ENCODE results near the gene STAG1.
A peak's percentile ranks its signal among the peaks of the same experiment; 100 is the strongest.
"Not testable (repeated sequence)": the region's sequence is repeated elsewhere in the genome, so short reads cannot be mapped to it uniquely, and the experiment has no call there.

Gene STAG1

DNA sequence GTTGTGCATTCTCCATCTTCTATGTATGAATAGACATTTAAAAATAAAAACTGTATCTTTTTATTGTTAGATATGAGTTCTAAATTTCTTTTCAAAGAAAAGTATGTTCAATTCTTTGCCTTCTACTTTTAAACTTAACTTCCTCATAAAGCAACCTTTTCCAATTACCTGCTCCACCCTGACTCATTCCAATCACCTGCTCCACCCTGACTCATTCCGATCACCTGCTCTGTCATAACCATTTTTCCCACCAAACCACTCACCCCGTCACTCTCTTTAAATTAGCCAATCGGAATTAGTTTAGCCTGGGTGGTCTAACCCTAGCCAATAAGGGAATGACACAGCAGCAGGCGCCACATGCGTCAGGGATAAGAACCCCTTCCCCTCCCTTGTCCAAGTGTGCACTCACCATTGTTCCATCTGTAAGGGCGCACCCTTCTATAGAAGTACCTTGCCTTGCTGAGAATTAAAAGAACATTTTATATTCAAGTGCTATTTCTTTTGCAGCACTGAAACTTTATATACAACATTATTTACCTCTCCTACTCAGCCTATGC, 134.1 kb downstream of the STAG1 start:
- DNase-seq; H3K4me3 Mint-ChIP-seq; ATAC-seq (replicated peaks); H3K27me3 Mint-ChIP-seq; H3K9me3 Mint-ChIP-seq: not testable (repeated sequence)
- peaks cover 9 to 17% of the 10 kb centered on the region in 2 donors for H3K4me1 Mint-ChIP-seq (ENCODE audit: low read depth in 2 of 2)
- peak overlapping the region; percentile 58 to 86 for H3K27ac Mint-ChIP-seq
- H3K36me3 Mint-ChIP-seq (ENCODE audit: insufficient read depth) = peaks cover 25% of the 10 kb centered on the region

DNA sequence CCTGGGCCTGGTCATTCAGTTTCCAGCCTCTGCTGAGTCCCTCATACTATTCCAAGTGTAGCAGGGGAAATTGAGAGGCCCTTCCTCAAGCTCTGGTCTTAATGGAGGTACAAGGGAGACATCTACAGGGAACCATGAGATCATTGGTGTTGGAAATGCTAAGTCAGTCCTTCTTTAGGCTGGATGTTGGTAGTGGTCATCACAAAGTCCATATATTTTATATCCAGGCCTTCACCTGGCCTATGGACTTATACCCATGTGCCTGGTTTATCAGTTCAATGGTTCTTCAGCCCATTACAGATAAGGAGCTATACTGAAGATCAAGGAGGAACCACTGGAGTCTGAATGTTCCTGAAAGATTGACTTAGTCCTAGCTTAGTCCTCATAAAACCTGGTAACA, 135.0 kb downstream of the STAG1 start:
- Mint-ChIP-seq H3K4me3 (no peak overlapping the region), H3K4me1 (ENCODE audit: low read depth in 2 of 2) (peaks cover 9 to 16% of the 10 kb centered on the region in 2 donors), H3K27me3 (no peaks in the 10 kb centered on the region), H3K36me3 (ENCODE audit: insufficient read depth) (peaks cover 28% of the 10 kb centered on the region), H3K27ac (peak overlapping the region in 1 of 2 donors; percentile 86), H3K9me3 (no peaks in the 10 kb centered on the region)
- no peak for ATAC-seq (replicated peaks)
- no peak for DNase-seq

DNA sequence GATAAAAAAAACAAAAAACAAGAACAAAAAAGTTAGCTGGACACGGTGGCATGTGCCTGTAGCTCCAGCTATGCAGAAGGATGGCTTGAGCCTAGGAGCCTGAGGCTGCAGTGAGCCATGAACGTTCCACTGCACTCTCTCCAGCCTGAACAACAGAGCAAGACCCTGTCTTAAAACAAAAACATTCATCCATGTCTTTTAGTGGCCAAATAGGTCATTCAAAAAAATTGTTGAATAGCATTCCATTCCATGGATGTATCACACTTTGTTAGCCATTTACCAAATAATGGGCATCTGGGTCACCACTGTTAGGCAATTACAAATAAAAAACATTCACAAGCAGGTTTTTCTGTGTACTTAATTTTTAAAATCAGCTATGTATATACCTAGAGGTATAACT, 139.7 kb downstream of the STAG1 start:
- DNase-seq (no peak), ATAC-seq (replicated peaks) (no peak)
- no peak overlapping the region for H3K4me3 Mint-ChIP-seq
- peaks cover 4 to 14% of the 10 kb centered on the region in 2 donors for H3K4me1 Mint-ChIP-seq (ENCODE audit: low read depth in 2 of 2)
- H3K27ac Mint-ChIP-seq = no peak overlapping the region
- H3K9me3 Mint-ChIP-seq = no peaks in the 10 kb centered on the region
- no peaks in the 10 kb centered on the region for H3K27me3 Mint-ChIP-seq
- peaks cover 19% of the 10 kb centered on the region for H3K36me3 Mint-ChIP-seq (ENCODE audit: insufficient read depth)

DNA sequence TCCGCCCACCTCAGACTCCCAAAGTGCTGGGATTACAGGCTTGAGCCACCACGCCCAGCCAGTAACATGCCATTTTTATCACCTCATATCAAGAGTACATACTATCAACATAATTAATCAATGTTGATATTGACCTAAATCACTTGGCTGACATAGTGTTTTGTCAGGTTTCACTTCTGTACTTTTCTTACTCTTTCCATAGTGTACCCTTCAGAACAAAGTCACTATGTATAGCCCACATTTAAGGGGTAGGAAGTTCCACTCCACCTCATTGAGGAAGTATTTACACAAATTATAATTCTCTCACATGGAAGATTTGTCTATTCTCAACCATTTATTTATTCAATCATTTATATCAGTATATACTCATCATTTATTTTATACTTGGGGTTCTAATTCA, 145.2 kb downstream of the STAG1 start:
- Mint-ChIP-seq H3K27me3 (no peaks in the 10 kb centered on the region), H3K4me1 (ENCODE audit: low read depth in 2 of 2) (peaks cover 8 to 18% of the 10 kb centered on the region in 2 donors), H3K27ac (peak overlapping the region in 1 of 2 donors; percentile 60), H3K9me3 (no peaks in the 10 kb centered on the region), H3K36me3 (ENCODE audit: insufficient read depth) (peaks cover 24% of the 10 kb centered on the region), H3K4me3 (no peak overlapping the region)
- no peak for ATAC-seq (replicated peaks)
- no peak for DNase-seq

DNA sequence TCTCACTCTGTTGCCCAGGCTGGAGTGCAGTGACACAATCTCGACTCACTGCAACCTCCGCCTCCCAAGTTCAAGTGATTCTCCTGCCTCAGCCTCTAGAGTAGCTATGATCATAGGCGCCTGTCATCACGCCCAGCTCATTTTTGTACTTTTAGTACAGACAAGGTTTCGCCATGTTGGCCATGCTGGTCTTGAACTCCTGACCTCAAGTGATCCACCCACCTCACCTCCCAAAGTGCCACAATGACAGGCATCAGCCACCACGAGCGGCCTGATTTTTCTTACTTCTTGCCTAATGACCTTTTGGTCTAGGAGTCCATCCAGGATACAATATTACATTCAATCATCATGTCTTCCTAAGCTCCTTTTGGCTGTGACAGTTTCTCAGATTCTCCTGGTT, 146.0 kb downstream of the STAG1 start:
- ATAC-seq (replicated peaks); H3K27me3 Mint-ChIP-seq; H3K4me3 Mint-ChIP-seq: not testable (repeated sequence)

DNA sequence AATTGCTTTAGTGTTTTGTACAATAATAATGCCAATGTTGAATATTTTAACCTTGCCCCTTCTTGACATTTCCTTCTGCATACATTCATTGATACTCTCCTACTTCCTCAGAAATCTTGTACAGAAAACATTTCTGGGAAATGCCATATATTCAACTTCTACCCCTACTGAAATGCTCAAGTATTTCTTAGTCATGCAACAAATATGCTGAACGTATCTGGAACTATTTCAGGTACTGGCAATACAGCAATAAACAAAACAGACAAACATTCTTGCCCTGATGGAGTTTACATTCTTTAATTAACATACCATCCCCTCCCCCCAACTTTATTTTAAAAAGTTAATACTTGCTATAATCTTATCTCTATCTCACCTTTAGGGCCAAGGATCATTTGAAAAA, 147.2 kb downstream of the STAG1 start:
- ATAC-seq (replicated peaks) = no peak
- Mint-ChIP-seq H3K36me3 (ENCODE audit: insufficient read depth) (peaks cover 32% of the 10 kb centered on the region), H3K4me1 (ENCODE audit: low read depth in 2 of 2) (peaks cover 8 to 18% of the 10 kb centered on the region in 2 donors), H3K27me3 (no peaks in the 10 kb centered on the region), H3K27ac (peak overlapping the region; percentile 41 to 73), H3K9me3 (no peaks in the 10 kb centered on the region), H3K4me3 (no peak overlapping the region)
- no peak for DNase-seq

More for the DNA sequence above, 146.0 kb downstream of the STAG1 start:
- not testable (repeated sequence) for H3K9me3 Mint-ChIP-seq, DNase-seq
- Mint-ChIP-seq H3K36me3 (ENCODE audit: insufficient read depth) (peaks cover 26% of the 10 kb centered on the region), H3K4me1 (ENCODE audit: low read depth in 2 of 2) (peaks cover 8 to 18% of the 10 kb centered on the region in 2 donors), H3K27ac (peak overlapping the region in 1 of 2 donors; percentile 60)

DNA sequence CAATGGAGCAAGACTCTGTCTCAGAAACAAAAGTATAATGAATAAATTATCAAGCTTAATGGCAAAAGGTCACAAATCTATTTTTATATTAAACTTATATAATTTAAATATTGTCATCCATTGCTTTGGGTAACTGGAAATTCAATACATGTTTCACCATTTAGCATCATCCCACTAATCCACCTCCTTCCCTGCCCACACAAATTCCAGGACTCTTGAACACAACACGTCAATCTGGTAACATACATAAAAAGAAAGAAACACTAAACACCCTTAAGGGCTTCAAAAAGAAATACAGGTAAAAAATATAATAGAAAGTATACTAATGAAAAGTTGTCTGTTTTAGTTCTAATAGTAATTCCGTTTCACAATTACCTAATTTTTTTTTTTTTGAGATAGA, 149.4 kb downstream of the STAG1 start:
- no peak for DNase-seq
- Mint-ChIP-seq H3K4me3 (no peak overlapping the region), H3K36me3 (ENCODE audit: insufficient read depth) (peaks cover 29% of the 10 kb centered on the region), H3K27me3 (no peaks in the 10 kb centered on the region), H3K27ac (peak overlapping the region in 1 of 2 donors; percentile 79), H3K4me1 (ENCODE audit: low read depth in 2 of 2) (peaks cover 10 to 15% of the 10 kb centered on the region in 2 donors), H3K9me3 (no peaks in the 10 kb centered on the region)
- ATAC-seq (replicated peaks) = no peak

DNA sequence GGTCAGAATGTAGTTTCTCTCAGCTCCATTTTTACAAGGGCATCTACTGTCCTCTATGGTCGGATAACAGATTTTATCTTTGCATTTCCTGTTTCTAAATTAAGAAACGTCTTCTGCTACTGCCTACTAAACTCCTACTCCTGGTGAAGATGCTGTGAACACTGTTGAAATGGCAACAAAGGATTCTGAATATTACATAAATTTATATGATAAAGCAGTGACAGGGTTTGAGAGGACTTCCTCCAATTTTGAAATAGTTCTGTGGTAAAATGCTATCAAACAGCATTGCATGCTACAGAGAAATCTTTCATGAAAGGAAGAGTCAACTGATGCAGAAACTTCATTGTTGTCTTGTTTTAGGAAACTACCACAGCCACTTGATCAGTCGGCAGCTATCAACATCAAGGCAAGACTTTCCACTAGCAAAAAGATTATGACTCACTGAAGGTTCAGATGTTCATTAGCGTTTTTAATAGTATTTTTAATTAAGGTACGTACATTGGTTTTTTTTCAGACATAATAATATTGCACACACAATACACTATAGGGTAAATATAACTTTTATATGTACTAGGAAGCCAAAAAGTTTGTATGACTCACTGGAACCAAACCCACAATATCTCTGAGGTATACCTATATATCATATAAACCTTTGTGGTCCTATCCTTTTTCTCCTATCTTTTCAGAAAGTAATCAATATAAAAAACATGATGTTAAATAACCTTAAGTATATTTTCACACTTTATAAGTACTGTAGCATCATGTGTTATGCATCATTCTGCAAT, 156.1 kb downstream of the STAG1 start:
- no peak for DNase-seq
- Mint-ChIP-seq H3K27me3 (no peaks in the 10 kb centered on the region), H3K4me3 (peak overlapping the region in 1 of 2 donors; percentile 52), H3K4me1 (ENCODE audit: low read depth in 2 of 2) (peaks cover 14 to 36% of the 10 kb centered on the region in 2 donors), H3K36me3 (ENCODE audit: insufficient read depth) (peaks cover 7% of the 10 kb centered on the region), H3K9me3 (no peaks in the 10 kb centered on the region), H3K27ac (peak overlapping the region; percentile 23 to 57)
- ATAC-seq (replicated peaks) = no peak

DNA sequence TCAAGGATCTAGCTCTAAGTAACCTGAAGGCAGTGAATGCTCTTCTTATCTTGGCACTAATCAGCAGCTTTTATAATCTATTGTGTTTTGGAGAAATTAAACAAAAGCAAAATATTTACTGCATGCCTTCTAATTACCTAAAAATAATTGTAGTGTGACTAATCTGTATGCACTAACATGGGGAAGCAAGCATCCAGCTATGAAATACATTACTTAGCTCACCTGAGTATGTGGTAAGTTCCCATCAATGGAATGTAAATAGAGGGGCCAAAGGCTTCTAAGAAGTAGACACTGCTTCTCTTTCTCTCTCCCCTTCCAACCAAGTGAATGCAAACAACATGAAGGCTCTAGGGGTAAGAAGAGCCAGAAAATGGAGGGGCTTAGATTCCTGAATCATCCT, 165.6 kb downstream of the STAG1 start:
- ATAC-seq (replicated peaks) (no peak), DNase-seq (no peak)
- Mint-ChIP-seq H3K9me3 (no peaks in the 10 kb centered on the region), H3K27me3 (no peaks in the 10 kb centered on the region), H3K4me3 (no peak overlapping the region), H3K27ac (no peak overlapping the region), H3K36me3 (ENCODE audit: insufficient read depth) (peaks cover 10% of the 10 kb centered on the region), H3K4me1 (ENCODE audit: low read depth in 2 of 2) (peaks cover under 1 to 9% of the 10 kb centered on the region in 2 donors)

DNA sequence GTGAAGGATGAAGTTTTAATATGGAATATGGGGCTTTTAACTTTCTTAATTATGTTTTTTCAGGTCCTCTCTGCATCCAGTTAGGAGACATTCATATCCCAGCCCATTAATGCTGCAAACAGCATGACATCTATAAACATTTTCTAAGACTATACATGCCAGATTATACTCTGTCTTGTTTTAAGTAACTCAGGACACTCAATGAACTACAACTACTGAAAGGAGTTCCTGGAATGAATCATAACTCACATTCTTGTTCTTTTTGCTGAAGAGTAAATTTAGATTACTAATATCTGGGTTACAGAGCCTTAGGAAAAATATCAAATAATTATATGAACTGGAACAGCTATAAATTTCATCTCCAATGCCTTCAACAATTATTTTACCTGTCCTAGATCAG, 167.4 kb downstream of the STAG1 start:
- Mint-ChIP-seq H3K27ac (peak overlapping the region in 1 of 2 donors; percentile 52), H3K4me1 (ENCODE audit: low read depth in 2 of 2) (peaks cover 0 to 7% of the 10 kb centered on the region in 2 donors), H3K9me3 (no peaks in the 10 kb centered on the region), H3K36me3 (ENCODE audit: insufficient read depth) (peaks cover 10% of the 10 kb centered on the region), H3K4me3 (no peak overlapping the region), H3K27me3 (no peaks in the 10 kb centered on the region)
- no peak for DNase-seq
- no peak for ATAC-seq (replicated peaks)

DNA sequence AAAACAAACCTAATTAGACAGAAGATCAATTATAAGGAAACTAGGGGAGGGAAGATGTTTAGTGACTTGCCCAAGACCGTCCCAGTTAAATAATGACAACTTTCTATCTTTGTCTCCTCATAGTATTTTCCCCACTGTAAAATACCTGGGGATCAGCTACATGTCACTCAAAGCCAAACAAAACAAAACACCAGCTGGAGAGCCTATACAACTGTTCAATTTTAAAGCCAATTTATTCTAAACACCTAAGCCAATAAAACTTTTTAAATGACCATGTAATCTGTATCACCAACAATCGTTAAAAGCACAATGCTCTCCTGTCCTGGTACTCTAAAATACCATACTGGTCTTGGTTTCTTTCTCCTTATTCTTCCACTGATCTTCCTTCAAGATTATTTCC, 168.4 kb downstream of the STAG1 start:
- ATAC-seq (replicated peaks) (no peak), DNase-seq (no peak)
- peak overlapping the region in 1 of 2 donors; percentile 47 for H3K27ac Mint-ChIP-seq
- peaks cover 6% of the 10 kb centered on the region for H3K36me3 Mint-ChIP-seq (ENCODE audit: insufficient read depth)
- no peaks in the 10 kb centered on the region for H3K27me3 Mint-ChIP-seq
- H3K4me3 Mint-ChIP-seq = no peak overlapping the region
- H3K9me3 Mint-ChIP-seq = no peaks in the 10 kb centered on the region
- peaks cover 0 to 7% of the 10 kb centered on the region in 2 donors for H3K4me1 Mint-ChIP-seq (ENCODE audit: low read depth in 2 of 2)

DNA sequence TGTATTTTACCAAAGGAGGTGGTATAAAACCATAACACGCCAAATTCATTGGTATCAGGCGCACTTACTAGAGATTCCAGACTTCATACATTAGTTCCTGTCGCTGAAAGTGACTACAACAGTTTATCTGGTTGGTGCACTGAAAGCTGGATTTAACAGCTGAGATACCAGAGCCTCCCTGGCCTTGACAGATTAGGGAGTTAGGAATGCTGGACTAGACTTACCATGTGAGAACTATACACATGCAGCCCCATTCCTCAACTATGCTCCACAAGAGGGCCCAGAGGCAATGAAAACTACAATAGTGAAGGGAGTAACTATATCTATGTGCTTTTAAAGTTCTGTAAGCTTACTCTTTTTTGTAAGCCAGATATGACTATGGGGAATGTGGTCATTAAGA, 174.4 kb downstream of the STAG1 start:
- Mint-ChIP-seq H3K27ac (peak overlapping the region in 1 of 2 donors; percentile 22), H3K27me3 (no peaks in the 10 kb centered on the region), H3K36me3 (ENCODE audit: insufficient read depth) (peaks cover 5% of the 10 kb centered on the region), H3K4me1 (ENCODE audit: low read depth in 2 of 2) (no peaks in the 10 kb centered on the region), H3K4me3 (no peak overlapping the region), H3K9me3 (no peaks in the 10 kb centered on the region)
- ATAC-seq (replicated peaks) = no peak
- DNase-seq = no peak

DNA sequence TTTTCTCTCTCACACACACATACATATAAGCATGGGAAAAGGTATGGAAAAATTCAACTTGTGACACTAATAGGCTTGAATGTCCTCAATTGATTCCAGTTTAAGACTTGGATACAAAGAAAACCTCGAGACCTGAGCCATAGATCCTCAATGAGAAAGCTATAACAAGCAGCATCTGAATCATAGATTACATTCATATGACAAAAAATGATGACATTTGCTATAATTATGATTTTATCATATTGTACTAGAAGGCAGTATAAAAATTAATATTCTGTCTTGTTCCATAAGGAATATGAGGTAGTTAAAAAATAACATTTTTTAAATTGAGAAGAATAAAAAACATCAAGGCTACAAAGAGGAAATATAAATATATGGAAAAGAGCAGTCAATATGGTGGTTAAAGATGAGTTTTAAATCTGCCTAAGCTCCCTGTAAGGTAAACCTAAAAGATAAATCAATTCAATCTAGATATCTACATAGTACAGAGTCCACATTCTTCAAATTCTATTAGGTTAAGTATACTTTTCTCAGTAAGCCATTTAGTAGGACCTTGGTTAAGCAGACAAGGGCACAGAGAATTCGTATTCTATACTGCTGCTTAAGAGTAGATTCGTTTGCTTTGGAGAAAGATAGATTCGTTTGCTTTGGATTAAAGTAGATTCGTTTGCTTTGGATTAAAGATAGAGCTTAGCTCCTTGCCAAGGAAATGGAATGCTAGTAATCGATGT, 175.7 kb downstream of the STAG1 start:
- Mint-ChIP-seq H3K27ac (peak overlapping the region in 1 of 2 donors; percentile 46), H3K36me3 (ENCODE audit: insufficient read depth) (peaks cover 10% of the 10 kb centered on the region), H3K4me3 (no peak overlapping the region), H3K27me3 (no peaks in the 10 kb centered on the region), H3K4me1 (ENCODE audit: low read depth in 2 of 2) (peaks cover 0 to under 1% of the 10 kb centered on the region in 2 donors), H3K9me3 (no peaks in the 10 kb centered on the region)
- no peak for ATAC-seq (replicated peaks)
- no peak for DNase-seq
